Thoracic aorta (tissue), 2 donors: ENCODE results near the gene SYTL3. TPM values are rescaled to one million over a fixed set of nuclear protein-coding genes. Genes with fewer than 3 reads are reported as not detected.

Experiments
- ATAC-seq: fragments of 150-250 bp; one replicate; pipeline ENCODE4 v1.8.0; 2017; ENCODE audit warnings: low read depth; ENCODE audit not compliant: insufficient number of reproducible peaks, low FRiP score
- DNase-seq: peaks from one replicate; pipeline ENCODE4 v3.0.0-alpha.2; 2020; ENCODE audit warnings: low spot score
- H3K27ac ChIP-seq, 2 donors: fragments of 200-600 bp; sonication (generic); 1 replicate in 1 of 2; 2 replicates in 1 of 2; pipeline ENCODE4 v1.5.1; 2016; ENCODE audit warnings: mild to moderate bottlenecking in 2 of 2, moderate library complexity in 2 of 2
- H3K27me3 ChIP-seq: fragments of 200-600 bp; sonication (generic); replicated peaks from 2 replicates; pipeline ENCODE4 v1.6.0; 2016; ENCODE audit warnings: mild to moderate bottlenecking; ENCODE audit not compliant: insufficient read depth
- H3K36me3 ChIP-seq: fragments of 200-600 bp; sonication (generic); one replicate; pipeline ENCODE4 v1.5.1; 2016
- H3K4me1 ChIP-seq, 2 donors: fragments of 200-600 bp; sonication (generic); 1 replicate in 1 of 2; 2 replicates in 1 of 2; pipeline versions ENCODE4 v1.5.1 to v1.6.0; 2016; ENCODE audit warnings: low read depth in 2 of 2, mild to moderate bottlenecking in 1 of 2; ENCODE audit not compliant: control insufficient read depth in 1 of 2
- H3K4me3 ChIP-seq: fragments of 200-600 bp; sonication (generic); 2 replicates; pipeline ENCODE4 v1.5.1; 2016; ENCODE audit warnings: mild to moderate bottlenecking
- H3K9me3 ChIP-seq: fragments of 200-600 bp; sonication (generic); 2 replicates; pipeline ENCODE4 v1.5.1; 2016
- CTCF ChIP-seq: fragments of 200-600 bp; sonication (generic); IDR thresholded peaks from one replicate; pipeline ENCODE4 v1.5.1; 2019; ENCODE audit warnings: antibody characterized with exemption
- total RNA-seq, 2 donors: library from RNA; depleted of rRNA; stranded (reverse); fragments of >200 nt; gene quantifications; one replicate each; pipeline versions ENCODE4 v1.1.0 to v1.2.3, GENCODE V29; 2016

SYTL3 gene
- total RNA-seq, 2 donors from 2014 or later, result 7.1 to 9.6 TPM

- H3K4me3 ChIP-seq, result no peak overlapping the region
- DNase-seq (no peak), ATAC-seq (no peak)
- H3K27me3 ChIP-seq, result no peaks in the 10 kb centered on the region
- H3K9me3 ChIP-seq, result no peaks in the 10 kb centered on the region
- TF ChIP-seq CTCF, result no peak
- H3K4me1 ChIP-seq, result no peaks in the 10 kb centered on the region
- H3K27ac ChIP-seq, result no peak overlapping the region
- H3K36me3 ChIP-seq, result peaks cover 66% of the 10 kb centered on the region
These were observed 120.9 kb downstream of the SYTL3 start for GRCh38 chr6:158770533-158771330.

GRCh38 chr6:158771399-158772152, 121.7 kb downstream of the SYTL3 start:
- H3K4me1 ChIP-seq, result no peaks in the 10 kb centered on the region
- no peak overlapping the region for H3K27ac ChIP-seq
- TF ChIP-seq CTCF, result no peak
- no peak for DNase-seq
- peaks cover 65% of the 10 kb centered on the region for H3K36me3 ChIP-seq
- H3K9me3 ChIP-seq, result no peaks in the 10 kb centered on the region
- ATAC-seq, result no peak
- no peak overlapping the region for H3K4me3 ChIP-seq
- H3K27me3 ChIP-seq, result no peaks in the 10 kb centered on the region

GRCh38 chr6:158772172-158772571, 122.3 kb downstream of the SYTL3 start:
- ATAC-seq (no peak), DNase-seq (no peak)
- no peak for TF ChIP-seq CTCF

GRCh38 chr6:158772851-158773371, 123.1 kb downstream of the SYTL3 start:
- H3K36me3 ChIP-seq, result peaks cover 64% of the 10 kb centered on the region
- DNase-seq, result no peak
- TF ChIP-seq CTCF, result no peak
- H3K4me3 ChIP-seq, result no peak overlapping the region
- H3K27me3 ChIP-seq, result no peaks in the 10 kb centered on the region
- ATAC-seq, result no peak
- H3K27ac ChIP-seq, result no peak overlapping the region
- no peaks in the 10 kb centered on the region for H3K9me3 ChIP-seq
- no peaks in the 10 kb centered on the region for H3K4me1 ChIP-seq

More at GRCh38 chr6:158772172-158772571, 122.3 kb downstream of the SYTL3 start:
- H3K27me3 ChIP-seq, result no peaks in the 10 kb centered on the region
- H3K36me3 ChIP-seq, result peaks cover 61% of the 10 kb centered on the region
- no peak overlapping the region for H3K4me3 ChIP-seq
- H3K9me3 ChIP-seq, result no peaks in the 10 kb centered on the region
- no peak overlapping the region for H3K27ac ChIP-seq
- H3K4me1 ChIP-seq, result no peaks in the 10 kb centered on the region
